NCI-H446 treated with DMSO at 0.1 percent for 48 hours (cell line): ENCODE measurements around the gene THAP2.
"Not testable (repeated sequence)": the region's sequence is repeated elsewhere in the genome, so short reads cannot be mapped to it uniquely, and the experiment has no call there.

Experiments
- DNase-seq: peaks from one replicate; lab custom pipeline; 2025; lab: John Stamatoyannopoulos, UW

The THAP2 gene

DNA sequence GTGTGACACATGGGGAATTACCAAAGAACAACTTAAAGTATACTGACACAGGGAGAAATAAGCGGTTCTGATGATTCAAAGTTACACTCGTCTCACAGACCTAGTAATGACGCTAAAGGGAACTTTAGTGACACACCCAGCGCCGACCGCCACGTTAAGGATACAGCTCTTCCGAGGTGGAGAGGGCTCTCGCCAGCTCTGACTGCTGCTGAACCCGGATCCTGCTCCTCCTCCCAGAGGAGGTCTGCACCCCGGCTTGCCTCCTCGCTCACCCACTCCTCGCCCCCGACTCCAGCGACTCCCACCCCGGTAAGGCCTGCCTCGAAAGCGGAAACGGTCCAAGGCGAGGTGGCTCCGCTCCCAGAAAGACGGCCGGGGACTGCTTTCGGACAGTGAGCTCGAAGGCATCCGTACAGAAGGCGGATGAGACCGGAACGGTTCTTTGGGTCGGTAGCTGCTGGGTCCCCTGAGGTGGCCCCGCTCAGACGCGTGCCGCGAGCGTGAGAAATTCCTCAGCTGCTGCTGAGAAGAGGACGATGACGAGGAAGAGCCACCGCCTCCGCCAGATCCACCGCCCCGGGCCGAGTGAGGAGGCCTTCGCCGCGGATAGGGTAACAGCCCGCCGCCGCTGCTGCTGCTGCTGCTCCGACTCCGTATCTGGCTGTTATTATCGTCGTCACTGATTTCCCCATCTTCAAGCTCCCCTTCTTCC is 1.1 kb upstream of the THAP2 start:
- DNase-seq = no peak

DNA sequence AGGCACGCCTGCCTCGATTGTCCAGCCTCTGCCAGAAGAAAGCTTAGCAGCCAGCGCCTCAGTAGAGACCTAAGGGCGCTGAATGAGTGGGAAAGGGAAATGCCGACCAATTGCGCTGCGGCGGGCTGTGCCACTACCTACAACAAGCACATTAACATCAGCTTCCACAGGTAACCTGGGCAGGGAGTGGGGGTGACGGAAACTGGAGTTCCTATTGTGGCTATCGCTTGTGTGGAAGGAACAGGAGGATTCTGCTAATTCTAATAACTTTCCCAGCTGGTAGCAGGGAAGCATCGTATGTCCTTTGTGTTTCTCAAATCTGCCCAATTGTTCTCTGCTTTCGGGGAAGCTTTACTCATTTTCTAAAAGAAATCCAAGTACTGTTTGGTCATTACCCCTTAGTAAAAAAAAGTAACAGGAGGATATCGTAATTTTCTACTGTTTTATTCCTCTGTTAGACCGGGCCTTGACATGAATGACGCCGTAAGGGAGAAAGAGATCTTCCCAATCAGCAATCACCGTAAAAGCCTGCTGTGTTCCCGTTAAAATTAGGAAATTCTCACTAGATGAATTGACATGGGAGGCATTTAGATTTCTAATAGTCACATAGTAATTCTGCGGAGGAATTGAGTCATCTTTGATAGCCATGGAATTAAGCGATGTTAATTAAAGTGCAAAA is 449 bp downstream of the THAP2 start:
- DNase-seq = no peak

DNA sequence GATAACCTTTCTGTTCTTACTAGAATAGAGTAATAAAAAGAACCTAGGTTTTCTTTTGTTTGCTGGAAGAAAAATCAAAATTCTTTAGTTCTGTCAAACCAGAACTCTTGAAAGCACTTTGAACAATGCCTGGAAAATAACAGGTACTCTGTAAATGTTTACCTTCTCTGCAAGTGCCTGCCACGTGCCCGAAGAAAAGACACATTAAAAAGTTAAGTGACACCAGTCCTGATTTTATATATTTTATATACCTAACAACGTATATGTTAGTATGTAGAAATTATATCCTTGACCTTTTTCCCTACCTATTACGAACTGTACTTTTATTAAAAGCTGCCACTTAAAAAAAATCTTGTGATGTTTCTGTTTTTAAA is 976 bp downstream of the THAP2 start:
- no peak for DNase-seq

DNA sequence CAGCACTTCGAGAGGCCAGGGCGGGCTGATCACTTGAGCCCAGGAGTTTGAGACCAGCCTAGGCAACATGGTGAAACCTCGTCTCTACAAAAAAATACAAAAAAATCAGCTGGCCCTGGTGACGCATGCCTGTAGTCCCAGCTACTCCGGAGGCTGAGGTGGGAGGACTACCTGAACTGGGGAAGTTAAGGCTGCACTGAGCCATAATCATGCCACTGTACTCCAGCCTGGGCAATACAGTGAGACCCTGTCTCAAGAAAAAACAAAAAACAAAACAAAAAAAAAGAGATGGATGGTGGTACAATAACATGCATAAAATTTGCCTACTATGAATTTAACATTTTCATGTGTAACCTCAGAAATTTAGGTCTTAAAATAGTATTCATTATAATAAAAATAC is 2.2 kb downstream of the THAP2 start:
- DNase-seq = no peak

DNA sequence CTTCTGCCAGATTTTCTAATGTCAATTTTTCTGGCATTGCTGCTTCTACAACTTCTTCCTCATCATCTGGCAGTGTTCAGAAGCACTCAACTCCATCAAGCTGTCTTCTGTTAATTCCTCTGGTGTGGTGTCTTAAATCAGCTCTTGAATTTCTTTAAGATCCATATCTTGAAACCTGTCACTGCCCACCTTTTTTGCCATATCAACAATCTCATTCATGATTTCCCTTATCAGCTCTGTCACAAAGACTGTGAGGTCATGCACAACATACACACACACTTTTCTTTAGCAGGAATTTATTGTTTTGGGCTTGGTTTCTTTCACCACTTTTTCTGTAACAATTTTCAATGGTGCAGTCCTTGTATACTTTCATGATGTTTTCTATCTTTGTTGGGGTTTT is 7.2 kb downstream of the THAP2 start:
- no peak for DNase-seq

DNA sequence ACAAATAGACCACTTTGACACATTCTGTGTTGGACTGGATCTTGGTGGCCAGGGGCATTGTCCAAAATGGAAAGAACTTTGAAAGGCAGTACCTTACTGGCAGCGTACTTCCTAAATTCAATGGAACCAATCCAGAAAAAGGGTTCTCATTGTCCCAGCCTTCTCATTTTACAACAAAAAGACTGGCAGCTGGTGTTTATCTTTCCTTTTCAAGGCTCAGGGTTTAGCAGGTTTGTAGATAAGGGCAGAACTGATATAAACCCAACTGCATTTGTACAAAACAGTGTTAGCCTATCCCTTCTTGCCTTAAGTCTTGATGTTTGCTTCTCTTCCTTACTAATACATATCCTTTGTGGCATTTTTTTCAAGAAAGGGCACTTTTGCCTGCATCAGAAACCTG is 7.7 kb downstream of the THAP2 start:
- no peak for DNase-seq

DNA sequence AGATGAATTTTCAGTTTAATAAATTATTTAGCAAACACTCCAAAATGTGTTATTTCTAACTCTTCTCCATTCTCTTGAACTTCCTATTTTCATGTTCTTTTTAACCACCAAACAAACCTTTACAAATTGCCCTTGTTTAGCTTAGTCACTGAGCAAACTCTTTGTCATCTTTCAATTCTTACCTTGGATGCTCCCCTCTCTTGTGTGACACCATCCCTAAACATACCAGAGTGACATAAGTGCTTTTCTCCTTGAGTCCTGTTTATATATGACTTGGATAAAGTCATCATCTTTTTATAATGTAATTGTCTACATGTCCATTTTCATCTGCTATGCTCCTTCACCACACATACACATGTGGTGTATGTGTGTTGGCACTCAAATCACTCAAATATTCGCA is 18.4 kb downstream of the THAP2 start:
- no peak for DNase-seq

DNA sequence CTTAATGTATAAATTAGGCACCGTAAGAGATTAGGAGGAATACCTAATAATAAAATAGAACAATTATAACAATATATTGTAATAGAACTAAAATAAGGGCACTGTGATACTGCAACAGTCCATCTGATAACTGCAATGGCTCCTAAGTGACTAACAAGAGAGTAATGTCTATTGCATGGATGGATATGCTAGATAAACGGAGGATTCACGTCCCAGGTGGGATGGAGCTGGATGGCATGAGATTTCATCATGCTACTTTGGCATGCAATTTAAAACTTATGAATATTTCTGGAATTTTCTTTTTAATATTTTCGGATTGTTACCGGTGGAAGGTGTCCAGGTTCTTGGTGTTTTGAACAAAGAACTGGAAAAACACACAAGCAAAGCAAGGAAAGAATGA is 19.5 kb downstream of the THAP2 start:
- DNase-seq = no peak

DNA sequence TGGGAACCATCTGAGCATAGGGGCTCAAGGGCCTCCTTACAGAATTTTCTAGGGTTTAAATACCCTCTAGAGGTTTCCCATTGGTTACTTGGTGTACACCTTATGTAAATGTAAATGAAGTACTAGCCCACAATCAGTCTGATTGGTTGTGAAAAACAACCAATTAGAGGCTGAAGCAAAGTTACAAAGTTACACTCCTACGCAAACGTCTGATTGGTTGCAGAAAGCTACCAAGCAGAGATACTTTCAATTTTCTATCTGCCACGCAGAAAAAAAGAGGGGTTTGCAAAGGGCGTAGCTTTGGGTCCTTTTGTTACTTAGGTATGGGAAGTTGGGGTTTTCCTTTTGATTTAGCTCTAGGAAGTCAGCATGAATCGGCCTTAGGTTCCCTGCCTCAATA is 20.0 kb downstream of the THAP2 start:
- DNase-seq = no peak

DNA sequence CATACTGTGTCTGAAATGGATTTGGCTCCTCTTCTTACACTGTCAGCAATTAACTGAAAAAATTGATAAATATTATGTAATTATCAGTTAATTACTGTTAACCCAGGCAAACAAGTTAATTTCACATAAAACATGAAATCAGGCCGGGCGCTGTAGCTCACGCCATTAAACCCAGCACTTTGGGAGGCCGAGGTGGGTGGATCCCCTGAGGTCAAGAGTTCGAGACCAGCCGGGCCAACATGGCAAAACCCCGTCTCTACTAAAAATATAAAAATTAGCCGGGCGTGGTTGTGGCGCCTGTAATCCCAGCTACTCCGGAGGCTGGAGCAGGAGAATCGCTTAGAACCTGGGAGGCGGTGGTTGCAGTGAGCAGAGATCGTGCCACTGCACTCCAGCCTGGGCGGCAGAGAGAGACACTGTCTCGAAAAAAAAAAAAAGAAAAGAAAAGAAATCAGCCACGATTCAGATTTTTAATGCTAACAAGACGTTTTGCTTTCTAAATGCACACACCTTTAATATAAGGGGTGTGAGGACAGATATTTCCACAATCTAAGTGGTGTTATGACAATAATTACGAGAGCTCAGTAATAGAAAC is 21.3 kb downstream of the THAP2 start:
- DNase-seq = no peak

DNA sequence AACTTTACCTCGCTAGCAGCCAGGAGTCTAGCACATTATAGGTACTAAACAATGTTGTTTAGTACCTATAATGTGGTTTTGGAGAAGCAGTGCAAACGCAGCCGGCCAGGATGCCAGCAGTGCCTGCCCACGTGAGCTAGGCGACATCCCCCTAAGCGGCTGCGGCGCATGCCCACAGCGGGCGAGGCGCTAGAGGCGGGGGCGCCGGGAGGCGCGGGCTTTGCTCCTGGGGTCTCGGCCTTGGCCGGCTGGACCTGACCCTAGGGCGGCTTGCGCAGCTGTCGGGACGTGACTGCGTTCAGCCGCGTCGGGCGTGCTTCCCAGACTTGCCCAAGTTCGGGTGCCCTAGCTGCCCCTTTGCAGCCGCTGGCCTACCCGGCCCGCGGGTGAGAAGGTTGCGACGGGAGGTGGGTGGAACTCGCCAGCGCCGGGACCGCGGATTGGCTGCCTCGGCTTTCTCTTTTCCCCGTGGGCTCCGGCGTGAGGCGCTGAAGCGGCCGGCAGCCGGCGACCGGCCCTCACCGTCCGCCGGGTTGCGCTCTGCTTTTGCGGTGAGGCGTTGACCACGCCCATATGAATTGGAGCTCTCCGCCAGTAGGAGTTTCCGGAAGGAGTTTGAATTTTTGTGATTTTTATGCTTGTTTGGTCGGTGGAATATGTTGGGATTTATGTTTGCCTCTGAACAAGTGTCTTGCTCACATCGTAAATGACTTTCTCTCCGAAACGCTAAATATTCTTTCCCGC is 22.0 kb downstream of the THAP2 start, which contains the start of gene TMEM19:
TSS of gene TMEM19 (plus strand) at position 169 of the 744 bp plus-strand sequence. CDS start 599 bp downstream, outside the sequence.
- peak; percentile 69 for DNase-seq

DNA sequence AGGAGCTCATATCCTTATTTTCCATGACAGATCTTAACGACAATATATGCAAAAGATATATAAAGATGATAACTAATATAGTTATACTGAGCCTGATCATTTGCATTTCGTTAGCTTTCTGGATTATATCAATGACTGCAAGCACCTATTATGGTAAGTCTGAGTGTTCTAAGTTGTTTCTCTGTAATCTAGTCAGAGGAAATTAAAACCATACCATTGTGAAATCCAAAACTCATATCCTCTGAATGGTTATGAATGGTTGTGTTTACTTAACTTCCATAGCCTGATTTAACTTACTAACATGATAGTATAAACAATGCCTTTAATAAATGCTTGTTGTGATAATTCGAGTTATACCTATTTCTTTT is 22.5 kb downstream of the THAP2 start:
- DNase-seq = no peak

DNA sequence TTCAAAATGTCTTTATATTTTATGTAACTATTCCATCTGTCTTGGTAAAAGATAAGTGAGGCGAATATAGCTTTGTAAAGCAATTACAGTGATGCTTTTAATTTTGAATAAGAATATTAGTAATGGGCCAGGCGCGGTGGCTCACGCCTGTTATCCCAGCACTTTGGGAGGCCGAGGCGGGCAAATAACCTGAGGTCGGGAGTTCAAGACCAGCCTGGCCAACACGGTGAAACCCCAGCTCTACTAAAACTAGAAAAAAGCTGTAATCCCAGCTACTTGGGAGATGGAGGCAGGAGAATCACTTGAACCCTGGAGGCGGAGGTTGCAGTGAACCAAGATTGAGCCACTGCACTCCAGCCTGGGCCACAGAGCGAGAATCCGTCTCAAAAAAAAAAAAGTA is 23.1 kb downstream of the THAP2 start:
- not testable (repeated sequence) for DNase-seq

DNA sequence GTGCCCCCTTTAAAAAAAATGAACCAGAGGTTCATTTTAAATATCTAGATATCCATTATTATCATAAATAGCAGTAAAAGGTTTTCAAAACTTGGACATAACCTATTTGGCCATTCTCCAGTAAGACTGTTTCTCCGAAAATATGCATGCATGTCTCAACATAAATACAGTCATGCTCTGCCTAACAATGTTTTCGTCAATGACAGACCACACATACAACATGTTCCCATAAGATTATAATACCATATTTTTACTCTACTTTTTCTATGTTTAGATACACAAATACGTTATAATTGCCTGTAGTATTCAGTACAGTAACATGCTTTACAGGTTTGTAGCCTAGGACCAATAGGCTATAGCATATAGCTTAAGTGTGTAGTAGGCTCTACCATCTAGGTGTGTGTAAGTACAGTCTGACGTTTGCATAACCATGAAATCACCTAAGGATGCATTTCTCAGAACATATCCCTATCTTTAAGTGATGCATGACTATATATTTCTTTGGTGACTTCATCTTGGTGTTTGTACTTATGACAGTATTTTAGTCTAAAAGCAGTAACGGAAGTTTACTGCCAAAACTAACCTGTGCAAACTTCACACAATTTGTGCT is 25.0 kb downstream of the THAP2 start:
- no peak for DNase-seq

DNA sequence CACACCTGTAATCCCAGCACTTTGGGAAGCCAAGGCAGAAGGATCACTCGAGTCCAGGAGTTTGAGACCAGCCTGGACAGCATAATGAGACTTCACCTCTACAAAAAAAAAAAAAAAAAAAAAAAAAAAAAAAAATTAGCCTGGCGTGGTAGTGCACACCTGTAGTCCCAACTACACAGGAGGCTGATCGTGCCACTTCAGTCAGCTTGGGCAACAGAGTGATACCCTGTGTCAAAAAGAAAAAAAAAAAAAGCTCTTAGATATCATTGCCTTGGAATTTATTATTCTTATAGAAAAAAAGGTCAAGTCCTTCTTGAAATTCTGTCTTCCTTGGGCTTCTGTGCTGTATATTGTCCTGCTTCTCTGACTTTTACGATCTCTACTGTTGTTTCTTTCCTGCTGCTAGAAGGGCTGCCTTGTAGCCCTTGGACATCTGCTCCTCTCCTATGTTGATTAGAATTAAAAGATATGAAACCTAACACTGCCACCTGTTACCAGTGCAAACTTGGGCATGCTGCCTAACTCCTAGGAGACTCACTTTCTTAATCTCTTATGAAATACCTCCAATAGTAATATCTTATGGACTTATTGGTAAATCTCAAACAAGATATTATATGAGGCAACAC is 27.5 kb downstream of the THAP2 start:
- no peak for DNase-seq

DNA sequence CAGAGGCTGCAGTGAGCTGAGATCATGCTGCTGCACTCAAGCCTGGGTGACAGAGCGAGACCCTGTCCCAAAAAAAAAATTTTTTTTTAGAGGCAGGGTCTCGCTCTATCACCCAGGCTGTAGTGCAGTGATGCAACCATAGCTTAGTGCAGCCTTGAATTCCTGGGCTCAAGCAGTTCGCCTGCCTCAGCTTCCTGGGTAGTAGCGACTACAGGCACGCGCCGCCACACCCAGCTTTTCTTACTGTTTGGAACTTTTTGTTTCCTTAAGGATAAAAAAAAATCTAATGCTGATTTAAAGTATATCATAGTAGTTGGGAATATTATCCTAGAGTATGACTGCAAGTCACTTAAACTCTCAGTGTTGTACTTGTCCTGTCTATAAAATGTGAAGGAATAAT is 29.0 kb downstream of the THAP2 start:
- no peak for DNase-seq

DNA sequence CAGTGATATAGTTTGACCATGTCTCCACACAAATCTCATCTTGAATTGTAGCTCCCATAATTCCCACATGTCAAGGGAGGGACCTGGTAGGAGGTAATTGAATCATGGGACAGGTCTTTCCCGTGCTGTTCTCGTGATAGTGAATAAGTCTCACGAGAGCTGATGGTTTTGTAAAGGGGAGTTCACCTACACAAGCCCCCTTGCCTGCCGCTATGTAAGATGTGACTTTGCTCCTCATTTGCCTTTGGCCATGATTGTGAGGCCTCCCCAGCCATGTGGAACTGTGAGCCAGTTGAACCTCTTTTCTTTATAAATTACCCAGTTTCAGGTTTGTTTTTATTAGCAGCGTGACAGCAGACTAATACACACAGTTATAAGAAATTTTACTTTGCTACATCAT is 29.6 kb downstream of the THAP2 start:
- not testable (repeated sequence) for DNase-seq

DNA sequence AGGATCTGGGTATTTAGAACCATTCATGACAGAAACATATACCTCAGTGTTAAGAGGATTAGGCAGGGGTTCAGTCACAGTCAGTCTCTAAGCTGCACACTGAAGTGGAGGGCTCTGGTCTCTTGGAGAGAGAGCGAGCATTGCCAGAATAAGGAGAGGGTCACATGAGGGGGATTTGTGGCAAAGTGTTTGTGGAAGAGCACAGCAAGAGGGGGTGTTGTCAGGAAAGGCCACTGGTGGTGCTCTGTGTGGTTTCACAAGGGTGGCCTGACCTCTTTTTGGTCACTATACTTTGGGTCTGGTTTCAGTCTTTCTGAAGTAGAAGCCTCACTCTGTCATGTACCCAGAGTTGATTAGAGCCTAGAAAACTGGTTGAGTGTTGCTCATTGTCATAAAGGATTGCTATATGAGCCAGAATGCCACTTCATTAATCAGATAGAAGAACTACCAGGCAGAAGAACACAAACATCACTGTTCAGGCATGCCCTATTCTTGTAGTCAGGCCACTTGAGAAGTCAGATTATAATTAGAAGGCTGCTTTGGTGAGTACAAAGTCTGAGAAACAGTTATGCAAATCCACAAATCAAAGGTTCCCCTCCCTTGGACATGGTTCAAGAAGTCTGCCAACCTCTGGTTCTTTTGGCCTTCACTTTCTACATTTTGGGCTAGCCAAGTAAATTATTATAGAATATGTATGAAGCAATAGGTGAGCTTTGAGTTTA is 30.2 kb downstream of the THAP2 start:
- DNase-seq = no peak

DNA sequence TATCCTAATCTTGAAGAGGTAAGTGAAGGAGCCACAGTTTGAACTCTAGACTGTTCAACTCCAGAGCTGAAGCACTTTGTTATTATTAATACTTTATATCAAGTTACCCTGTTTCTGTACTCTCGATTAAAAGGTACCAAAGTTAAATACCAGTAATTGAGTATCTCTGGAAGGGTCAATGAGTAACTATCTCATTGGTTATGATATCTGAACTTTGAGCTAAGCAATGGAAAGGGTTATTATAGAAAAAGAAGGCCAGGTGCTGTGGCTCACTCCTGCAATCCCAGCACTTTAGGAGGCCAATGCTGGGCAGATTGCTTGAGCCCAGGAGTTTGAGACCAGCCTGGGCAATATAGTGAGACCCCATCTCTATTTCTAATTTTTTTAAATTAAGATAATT is 31.7 kb downstream of the THAP2 start:
- no peak for DNase-seq

DNA sequence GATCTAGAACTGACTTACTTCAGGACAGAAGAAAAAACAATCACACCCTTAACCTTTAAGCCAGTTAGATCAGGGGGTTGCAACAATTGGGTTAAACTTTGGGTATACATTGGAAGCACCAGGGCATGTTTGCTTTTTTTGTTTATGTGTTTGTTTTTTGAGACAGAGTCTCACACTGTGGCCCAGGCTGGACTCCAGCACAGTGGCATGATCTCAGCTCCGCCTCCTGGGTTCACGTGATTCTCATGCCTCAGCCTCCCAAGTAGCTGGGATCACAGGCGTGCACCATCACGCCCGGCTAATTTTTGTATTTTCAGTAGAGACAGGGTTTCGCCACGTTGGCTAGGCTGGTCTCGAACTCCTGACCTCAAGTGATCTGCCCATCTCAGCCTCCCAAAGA is 38.1 kb downstream of the THAP2 start:
- DNase-seq = not testable (repeated sequence)

DNA sequence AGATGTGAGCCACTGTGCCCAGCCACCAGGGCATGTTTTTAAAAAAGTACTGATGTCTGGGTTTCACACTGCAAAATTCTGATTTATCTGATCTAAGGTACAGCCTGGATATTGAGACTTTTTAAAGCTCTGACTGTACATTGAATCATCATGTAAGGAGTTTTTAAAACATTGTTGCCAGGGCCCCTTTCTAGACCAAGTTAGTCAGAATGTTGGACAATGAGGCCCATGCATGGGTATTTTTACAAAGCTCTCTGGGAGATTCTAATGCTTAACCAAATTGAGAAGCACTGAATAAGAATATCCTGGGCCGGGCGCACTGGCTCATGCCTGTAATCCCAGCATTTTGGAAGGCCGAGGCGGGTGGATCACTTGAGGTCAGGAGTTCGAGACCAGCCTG is 38.5 kb downstream of the THAP2 start:
- no peak for DNase-seq
